Parathyroid adenoma (tissue), 2 donors: ENCODE measurements around the gene MPC2.

Experiments used
- H2AFZ ChIP-seq: fragments of 300-600 bp; sonication (generic); one replicate; pipeline ENCODE4 v1.7.0; 2017; ENCODE audit warnings: antibody characterized with exemption, mild to moderate bottlenecking
- H3K27ac ChIP-seq: fragments of 300-600 bp; sonication (generic); one replicate; pipeline ENCODE4 v1.7.0; 2017
- H3K27me3 ChIP-seq: fragments of 300-600 bp; sonication (generic); one replicate; pipeline ENCODE4 v1.7.0; 2017; ENCODE audit warnings: low read length; ENCODE audit not compliant: control insufficient read depth, insufficient read depth
- H3K36me3 ChIP-seq: fragments of 300-600 bp; sonication (generic); one replicate; pipeline ENCODE4 v1.7.0; 2017; ENCODE audit warnings: low read length; ENCODE audit not compliant: control insufficient read depth, insufficient read depth
- H3K4me1 ChIP-seq: fragments of 300-600 bp; sonication (generic); one replicate; pipeline ENCODE4 v1.7.0; 2017; ENCODE audit warnings: control low read depth
- H3K4me2 ChIP-seq: fragments of 300-600 bp; sonication (generic); one replicate; pipeline ENCODE4 v1.7.0; 2017; ENCODE audit warnings: low read length
- H3K4me3 ChIP-seq: fragments of 300-600 bp; sonication (generic); one replicate; pipeline ENCODE4 v1.7.0; 2017; ENCODE audit warnings: low read depth, low read length
- H3K79me2 ChIP-seq: fragments of 300-600 bp; sonication (generic); one replicate; pipeline ENCODE4 v1.7.0; 2017; ENCODE audit warnings: control low read depth
- H3K9ac ChIP-seq: fragments of 300-600 bp; sonication (generic); one replicate; pipeline ENCODE4 v1.7.0; 2017; ENCODE audit warnings: mild to moderate bottlenecking
- H3K9me3 ChIP-seq: fragments of 300-600 bp; sonication (generic); one replicate; pipeline ENCODE4 v1.7.0; 2017; ENCODE audit warnings: low read length; ENCODE audit not compliant: control insufficient read depth
- CTCF ChIP-seq: fragments of 300-600 bp; sonication (generic); IDR thresholded peaks from one replicate; pipeline ENCODE4 v1.7.0; 2017; ENCODE audit warnings: antibody characterized with exemption, mild to moderate bottlenecking
- donor health status: primary hyperparathyroidism.

The MPC2 gene

GRCh38 chr1:167977245-167977644 is 40.4 kb upstream of the MPC2 start:
- TF ChIP-seq CTCF, result no peak
- no peak overlapping the region for H3K27ac ChIP-seq
- no peaks in the 10 kb centered on the region for H3K4me1 ChIP-seq
- peaks cover 2% of the 10 kb centered on the region for H3K79me2 ChIP-seq
- H3K9me3 ChIP-seq, result no peaks in the 10 kb centered on the region
- no peak overlapping the region for H2AFZ ChIP-seq
- H3K9ac ChIP-seq, result no peak overlapping the region
- H3K4me3 ChIP-seq, result no peak overlapping the region
- H3K36me3 ChIP-seq, result no peaks in the 10 kb centered on the region
- H3K4me2 ChIP-seq, result no peak overlapping the region
- H3K27me3 ChIP-seq, result no peaks in the 10 kb centered on the region

DNA sequence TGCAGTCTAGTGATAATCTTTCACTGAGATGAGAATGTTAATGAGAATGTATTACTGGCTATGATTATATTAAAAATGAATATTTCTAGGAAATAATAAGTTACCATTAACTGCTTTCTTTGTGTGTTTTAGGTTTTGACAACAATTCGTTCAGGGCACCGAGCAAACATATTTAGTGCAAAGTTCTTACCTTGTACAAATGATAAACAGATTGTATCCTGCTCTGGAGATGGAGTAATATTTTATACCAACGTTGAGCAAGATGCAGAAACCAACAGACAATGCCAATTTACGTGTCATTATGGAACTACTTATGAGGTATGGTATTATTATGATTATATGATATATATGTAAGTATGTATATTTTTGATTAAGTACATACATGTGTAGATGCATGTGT is 37.8 kb upstream of the MPC2 start:
- Histone ChIP-seq H3K4me1 (no peaks in the 10 kb centered on the region), H3K27me3 (no peaks in the 10 kb centered on the region), H3K4me3 (no peak overlapping the region), H3K36me3 (no peaks in the 10 kb centered on the region), H3K27ac (no peak overlapping the region), H3K4me2 (no peak overlapping the region), H3K9ac (no peak overlapping the region), H3K9me3 (no peaks in the 10 kb centered on the region), H2AFZ (no peak overlapping the region), H3K79me2 (no peaks in the 10 kb centered on the region)
- no peak for TF ChIP-seq CTCF

- Histone ChIP-seq H3K9ac (no peak overlapping the region), H3K36me3 (no peaks in the 10 kb centered on the region), H3K79me2 (no peaks in the 10 kb centered on the region), H3K4me2 (no peak overlapping the region), H2AFZ (no peak overlapping the region), H3K9me3 (no peaks in the 10 kb centered on the region), H3K27me3 (no peaks in the 10 kb centered on the region), H3K4me1 (no peaks in the 10 kb centered on the region), H3K4me3 (no peak overlapping the region), H3K27ac (no peak overlapping the region)
- TF ChIP-seq CTCF, result no peak
These were observed 37.0 kb upstream of the MPC2 start for GRCh38 chr1:167973832-167974231.

DNA sequence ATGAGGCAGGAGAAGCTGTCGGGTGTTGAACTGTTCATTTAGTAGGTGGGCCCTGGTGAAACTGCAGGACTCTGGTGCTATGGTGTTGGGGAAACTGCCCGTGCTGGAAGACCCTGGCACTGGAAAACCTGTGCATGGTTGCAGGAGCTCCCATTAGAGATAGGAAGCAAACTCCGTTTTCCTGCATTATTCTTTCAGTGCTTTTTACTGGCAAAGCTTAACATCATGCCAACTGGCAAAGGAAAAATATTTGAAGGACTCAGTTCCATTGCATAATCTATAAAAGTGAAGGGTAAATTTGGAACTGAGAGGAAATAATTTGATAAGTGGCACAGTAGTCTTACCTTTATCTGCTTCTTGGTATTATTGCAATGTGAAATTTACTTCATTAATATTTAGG is 31.7 kb upstream of the MPC2 start:
- no peaks in the 10 kb centered on the region for H3K79me2 ChIP-seq
- H3K4me1 ChIP-seq, result no peaks in the 10 kb centered on the region
- H2AFZ ChIP-seq, result no peak overlapping the region
- no peak for TF ChIP-seq CTCF
- H3K27ac ChIP-seq, result no peak overlapping the region
- no peaks in the 10 kb centered on the region for H3K27me3 ChIP-seq
- no peaks in the 10 kb centered on the region for H3K36me3 ChIP-seq
- H3K4me3 ChIP-seq, result no peak overlapping the region
- no peak overlapping the region for H3K9ac ChIP-seq
- H3K9me3 ChIP-seq, result no peaks in the 10 kb centered on the region
- no peak overlapping the region for H3K4me2 ChIP-seq

DNA sequence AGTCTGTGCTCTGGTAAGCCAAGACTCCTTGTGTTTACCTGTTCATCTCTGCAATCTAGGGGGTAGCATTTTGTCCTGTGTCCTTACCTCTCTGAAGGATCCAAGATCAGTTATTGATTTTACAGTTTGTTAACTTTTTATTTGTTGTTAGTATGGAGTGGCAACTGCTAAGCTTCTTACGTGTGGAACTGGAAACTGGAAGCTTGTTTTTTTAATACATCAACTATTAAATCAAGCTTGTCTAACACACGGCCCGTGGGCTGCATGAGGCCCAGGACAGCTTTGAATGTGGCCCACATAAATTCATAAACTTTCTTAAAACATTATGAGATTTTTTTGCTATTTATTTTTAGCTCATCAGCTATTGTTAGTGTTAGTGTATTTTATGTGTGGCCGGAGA is 29.2 kb upstream of the MPC2 start:
- Histone ChIP-seq H3K9me3 (no peaks in the 10 kb centered on the region), H3K4me1 (no peaks in the 10 kb centered on the region), H3K9ac (no peak overlapping the region), H3K36me3 (no peaks in the 10 kb centered on the region), H3K27me3 (no peaks in the 10 kb centered on the region), H3K79me2 (no peaks in the 10 kb centered on the region), H2AFZ (no peak overlapping the region), H3K27ac (no peak overlapping the region), H3K4me2 (no peak overlapping the region), H3K4me3 (no peak overlapping the region)
- TF ChIP-seq CTCF, result no peak
